Fibroblast of gingiva (primary cell): ENCODE data around the gene CD300E.
A peak's percentile ranks its signal among the peaks of the same experiment; 100 is the strongest.
"Not testable (repeated sequence)": the region's sequence is repeated elsewhere in the genome, so short reads cannot be mapped to it uniquely, and the experiment has no call there.

ENCODE experiments used
- DNase-seq: peaks from one replicate; pipeline ENCODE4 v3.0.0-alpha.2; 2011; ENCODE audit warnings: low read depth

CD300E gene

DNA sequence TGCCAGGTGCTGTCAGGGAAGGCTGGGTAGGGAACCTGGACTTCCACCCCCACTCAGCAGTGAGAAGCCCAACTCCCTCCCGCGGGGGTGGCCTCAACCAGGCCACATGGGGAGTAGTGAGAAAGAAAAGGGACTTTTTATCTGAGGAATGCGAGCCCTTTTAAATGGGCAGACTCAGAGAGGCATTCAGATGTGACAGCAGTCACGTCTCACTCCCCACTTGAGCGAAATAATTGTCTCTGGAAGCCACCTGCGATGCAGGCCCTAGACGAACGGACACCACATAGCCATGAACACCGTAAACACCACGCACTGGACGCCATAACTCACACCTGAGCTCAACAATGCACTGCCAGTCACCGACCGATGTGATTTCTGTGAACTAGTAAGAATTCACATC is 11.9 kb upstream of the CD300E start:
- DNase-seq: no peak

DNA sequence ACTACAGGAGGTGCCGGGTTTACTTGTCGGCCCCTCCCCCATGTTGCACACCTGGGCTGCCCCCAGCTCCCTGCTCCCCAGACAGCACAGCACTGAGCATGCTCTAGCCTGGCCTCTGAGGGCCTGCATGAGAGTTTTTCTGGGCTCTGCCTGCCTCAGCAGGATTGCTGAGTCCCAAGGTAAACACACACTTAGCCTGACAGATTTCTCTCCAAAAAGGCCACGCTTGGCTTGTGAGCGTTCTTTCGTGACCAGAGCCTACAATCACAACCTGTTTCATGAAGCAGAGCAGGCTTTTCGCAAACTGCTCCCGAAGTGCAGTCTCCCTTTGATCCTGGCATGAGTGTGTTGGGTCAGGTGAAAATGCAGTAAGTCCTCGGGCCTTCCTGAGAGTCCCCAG is 9.8 kb upstream of the CD300E start:
- DNase-seq: no peak

DNA sequence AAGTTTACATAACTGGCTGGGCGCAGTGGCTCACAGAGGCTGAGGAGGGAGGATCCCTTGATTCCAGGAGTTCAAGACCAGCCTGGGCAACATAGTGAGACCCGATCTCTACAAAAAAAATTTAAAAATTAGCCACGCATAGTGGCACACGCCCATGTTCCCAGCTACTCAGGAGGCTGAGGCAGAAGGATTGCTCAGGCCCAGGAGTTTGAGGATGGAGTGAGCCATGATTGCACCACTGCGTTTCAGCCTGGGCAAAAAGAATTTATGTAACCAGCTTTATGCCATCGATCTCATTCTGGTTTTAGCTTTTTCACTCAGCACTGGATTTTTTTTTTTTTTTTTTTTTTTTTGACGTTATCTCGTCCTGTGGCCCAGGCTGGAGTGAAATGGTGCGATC is 9.1 kb upstream of the CD300E start:
- DNase-seq: no peak

DNA sequence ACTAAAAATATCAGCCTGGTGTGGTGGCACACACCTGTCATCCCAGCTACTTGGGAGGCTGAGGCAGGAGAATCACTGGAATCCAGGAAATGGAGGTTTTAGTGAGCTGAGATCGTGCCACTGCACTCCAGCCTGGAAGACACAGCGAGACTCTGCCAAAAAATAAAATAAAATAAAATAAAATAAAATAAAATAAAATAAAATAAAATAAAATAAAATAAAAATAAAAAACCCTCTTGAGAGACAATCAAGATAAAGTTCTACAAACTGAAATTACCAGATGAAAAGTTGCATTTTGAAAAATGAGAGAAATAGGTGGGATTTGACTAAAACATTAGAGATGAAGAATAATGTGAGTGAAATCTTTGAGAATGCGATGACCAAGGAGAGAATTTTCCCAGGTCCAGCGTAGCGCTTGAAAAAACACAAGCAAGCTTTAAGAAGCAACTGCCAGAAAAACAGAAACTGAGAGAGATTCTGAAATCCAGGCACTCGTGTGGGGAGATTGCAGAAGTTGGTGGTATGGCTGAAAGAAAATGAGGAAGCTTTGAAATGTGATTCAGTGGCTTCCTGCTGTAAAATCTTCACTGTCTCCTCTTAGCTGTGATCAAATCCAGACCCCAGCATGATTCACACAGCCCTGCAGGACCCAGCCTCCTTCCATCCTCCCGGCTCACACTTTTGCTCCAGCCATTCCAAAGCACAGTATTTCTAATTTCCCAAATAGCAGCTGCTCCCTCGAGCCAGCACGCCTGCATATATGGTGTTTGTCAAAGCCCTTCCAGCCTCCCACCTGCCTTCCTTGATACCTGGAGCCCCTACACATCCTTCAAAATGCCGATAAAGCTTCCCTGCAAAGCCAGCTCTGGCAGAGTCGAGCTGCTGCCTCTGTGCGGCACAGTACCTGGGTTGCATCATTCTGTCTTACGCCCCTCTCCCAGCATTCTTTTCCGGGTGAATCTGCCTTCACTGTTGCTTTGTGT is 8.2 kb upstream of the CD300E start:
- DNase-seq: no peak

DNA sequence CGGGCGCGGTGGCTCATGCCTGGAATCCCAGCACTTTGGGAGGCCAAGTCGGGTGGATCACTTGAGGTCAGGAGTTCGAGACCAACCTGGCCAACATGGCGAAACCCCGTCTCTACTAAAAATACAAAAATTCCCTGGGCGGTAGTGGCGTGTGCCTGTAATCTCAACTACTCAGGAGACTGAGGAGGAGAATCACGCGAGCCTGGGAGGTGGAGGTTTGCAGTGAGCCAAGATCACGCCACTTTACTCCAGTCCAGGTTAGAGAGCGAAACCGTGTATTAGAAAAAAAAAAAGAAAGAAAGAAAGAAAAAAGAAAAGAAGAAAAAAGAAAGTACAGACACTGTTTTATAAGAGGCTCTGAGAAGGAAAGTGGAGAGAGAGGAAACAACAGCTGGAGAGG is 6.7 kb upstream of the CD300E start:
- DNase-seq: not testable (repeated sequence)

DNA sequence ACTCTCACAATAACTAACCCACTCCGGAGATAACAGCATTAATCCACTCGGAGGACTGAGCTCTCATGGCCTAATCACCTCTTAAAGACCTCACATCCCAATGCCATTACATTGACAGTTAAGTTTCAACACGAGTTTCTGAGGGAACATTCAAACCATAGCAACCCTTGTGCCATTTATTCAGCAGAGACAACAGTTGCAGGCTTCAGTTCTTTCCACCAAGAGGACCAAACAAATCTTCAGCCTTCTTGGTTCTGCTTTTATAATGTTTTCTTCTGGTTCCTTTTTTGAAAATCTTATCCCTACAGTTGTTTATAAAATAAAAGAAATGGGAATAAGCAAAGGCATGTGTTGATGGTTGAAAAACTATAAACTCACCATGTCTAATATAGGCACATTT is 2.1 kb upstream of the CD300E start:
- DNase-seq: no peak

DNA sequence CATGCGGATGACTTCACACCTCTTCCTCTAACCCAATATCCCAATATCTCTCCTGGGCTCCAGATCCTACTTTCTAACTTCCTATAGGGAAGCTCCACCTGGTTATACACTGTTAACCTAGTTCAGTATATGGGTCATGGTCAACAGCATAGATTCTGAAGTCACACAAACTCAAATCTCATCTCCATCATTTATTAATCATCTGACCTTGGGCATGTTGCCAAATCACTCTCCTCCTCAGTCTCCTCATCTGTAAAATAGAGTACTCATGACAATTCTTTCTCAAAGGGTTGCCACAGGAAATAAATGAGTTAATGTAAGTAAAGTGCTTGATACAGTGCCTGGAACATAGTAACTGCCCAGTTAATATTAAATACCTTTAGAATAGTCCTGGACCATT is 593 bp upstream of the CD300E start:
- DNase-seq: no peak

DNA sequence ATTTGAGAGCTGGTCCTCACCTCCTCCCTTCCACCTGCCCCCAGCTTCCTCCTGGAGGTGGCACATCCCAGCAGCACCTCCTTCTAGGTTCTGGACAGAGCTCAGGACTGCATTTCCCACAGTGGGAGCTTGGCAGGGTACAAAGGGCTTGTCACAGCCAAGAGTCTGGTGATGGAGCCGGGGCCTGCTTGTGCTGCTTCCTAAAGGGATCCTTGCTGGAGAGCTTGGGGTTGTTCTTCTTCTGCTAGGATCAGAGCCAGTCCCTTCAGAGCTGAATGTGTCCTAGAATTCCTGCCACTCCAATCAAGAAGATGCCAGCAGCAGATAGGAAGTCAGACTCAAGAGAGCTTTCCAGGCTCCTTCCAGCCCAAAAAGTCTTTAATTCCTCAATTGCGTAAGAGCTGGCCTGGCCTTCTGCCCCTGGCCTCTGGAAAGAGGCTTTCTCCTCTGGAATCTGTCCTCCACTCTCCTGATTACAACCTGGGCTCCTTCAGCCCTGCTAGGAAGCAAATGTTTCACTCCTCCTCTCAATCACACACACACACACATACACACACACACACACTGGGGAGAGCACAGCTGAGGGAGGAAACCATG is 4.4 kb downstream of the CD300E start:
- DNase-seq: no peak

DNA sequence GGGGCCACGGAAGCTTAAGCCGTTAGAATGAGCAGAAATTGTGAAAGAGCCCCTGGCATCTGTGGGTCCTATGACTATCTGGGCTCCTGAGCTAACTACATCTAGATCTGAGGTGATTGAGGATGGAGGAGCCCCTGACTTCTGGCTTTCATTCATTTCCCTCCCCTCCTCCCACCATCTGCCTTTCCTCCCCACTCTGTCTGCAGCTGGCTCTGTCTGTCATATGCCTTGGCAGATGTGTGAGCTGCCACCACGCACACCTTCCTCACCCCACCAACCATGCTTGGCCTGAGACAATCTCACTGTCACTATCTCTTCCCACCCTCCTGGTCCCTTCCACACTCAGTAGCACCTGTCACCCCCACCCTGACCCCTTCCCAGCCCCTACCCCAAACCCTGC is 5.1 kb downstream of the CD300E start:
- DNase-seq: no peak

DNA sequence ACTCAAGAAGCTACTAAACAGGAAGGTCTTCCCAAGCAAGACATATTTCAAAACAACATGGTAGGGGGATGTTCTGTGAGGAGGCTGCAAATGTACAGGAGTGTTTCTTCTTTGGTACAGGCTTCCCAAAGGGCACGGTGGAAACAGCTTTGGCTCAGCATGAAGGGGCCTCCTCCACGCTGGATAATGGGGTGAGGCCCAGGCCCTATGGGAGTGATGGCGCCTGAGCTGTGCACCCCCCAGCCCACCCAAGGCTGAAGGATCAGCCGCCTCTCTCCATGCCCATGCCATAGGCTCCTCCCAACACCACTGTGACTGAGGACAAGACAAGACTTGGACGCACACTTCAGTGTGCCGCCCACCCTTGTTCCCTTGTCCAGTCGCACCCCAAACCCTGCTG is 6.8 kb downstream of the CD300E start:
- DNase-seq: no peak

DNA sequence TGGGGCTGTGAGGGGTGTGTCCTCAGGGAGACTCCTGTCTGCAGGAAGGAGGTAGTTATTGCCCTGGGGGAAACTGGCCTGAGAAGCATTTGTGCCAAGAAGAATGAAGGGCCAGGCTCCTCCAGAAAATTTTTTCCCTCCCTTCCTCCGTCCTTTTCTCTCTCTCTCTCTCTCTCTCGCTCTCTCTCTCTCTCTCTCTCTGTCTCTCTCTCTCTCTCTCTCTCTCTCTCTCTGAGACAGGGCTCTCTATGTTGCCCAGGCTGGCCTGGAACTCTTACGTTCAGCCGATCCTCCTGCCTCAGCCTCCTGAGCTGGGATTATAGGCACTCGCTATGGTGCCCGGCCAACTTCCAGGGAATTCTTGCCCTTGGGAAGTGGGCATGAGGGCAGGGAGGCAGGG is 11.5 kb downstream of the CD300E start:
- DNase-seq: no peak

DNA sequence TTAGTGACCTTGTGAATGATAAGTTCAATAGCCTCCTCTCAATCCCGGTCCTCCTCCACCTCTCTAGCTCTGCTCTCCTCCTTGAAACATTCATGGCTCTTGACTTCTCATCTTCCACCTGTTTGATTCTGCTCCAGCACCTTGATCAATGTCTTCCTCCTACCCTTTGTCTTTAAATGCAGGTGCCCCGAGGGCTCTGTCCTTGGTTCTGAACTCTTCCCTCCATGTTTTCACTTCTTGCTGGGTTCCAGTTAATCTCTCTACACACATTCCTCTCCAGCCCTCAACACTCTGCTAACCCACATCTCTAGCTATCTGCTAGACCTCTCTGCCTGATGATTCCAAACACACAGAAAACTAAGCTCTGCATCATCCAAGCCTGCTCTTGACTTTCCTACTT is 13.4 kb downstream of the CD300E start:
- DNase-seq: no peak

DNA sequence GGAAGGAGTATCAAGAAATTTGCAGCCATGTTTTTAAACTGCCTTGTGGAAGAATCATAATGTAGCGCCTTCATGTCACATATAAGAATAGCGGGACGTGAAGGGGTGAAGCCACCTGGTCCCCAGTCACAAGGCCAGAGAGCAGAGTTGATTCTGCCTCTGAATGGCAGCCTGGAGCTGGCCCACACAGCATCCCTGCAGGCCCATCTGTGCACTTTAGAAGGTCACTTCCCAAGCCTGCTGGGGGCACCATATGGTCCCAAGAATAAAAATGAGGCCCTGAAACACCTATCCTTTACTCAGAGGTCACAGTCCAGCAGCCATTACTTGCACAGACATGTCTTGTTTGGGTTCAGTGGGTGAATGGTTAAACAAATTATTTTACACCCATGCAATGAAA is 15.0 kb downstream of the CD300E start:
- no peak for DNase-seq

DNA sequence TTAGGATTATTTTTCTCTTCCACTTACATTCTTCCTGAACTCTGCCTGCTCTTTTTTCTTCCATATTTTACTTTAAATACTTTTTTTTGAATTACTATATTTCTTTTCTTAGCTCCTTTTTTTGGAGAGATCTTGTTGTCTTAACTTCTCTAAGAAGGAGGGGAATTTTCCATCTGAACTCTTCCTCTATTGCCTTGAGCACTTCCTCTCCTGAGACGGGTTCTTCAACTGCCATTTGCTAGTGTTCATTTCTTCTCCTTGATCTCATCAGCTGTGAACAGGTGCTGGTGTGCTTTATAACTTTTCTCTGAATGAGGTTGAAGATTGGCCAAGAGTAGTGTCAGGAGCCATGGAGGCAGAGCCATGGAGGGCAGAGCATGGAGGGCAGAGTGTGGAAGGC is 16.3 kb downstream of the CD300E start:
- DNase-seq: no peak

DNA sequence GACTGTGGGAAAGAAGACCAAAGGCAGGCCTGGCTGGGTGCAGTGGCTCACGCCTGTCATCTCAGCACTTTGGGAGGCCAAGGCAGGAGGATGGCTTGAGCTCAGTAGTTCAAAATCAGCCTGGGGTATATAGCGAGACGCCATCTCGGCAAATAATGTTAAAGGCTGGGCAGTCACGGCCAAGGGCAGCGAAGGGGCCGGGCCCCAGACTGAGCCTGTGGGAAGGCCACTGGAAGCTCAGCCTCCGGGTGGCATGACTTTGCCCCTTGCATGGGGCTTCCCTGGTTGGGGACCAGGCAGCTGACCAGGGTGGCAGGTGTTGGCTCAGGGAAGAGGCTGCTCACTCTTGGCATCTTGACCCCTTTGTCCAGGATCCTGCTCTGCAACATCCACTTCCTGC is 17.5 kb downstream of the CD300E start:
- no peak for DNase-seq

DNA sequence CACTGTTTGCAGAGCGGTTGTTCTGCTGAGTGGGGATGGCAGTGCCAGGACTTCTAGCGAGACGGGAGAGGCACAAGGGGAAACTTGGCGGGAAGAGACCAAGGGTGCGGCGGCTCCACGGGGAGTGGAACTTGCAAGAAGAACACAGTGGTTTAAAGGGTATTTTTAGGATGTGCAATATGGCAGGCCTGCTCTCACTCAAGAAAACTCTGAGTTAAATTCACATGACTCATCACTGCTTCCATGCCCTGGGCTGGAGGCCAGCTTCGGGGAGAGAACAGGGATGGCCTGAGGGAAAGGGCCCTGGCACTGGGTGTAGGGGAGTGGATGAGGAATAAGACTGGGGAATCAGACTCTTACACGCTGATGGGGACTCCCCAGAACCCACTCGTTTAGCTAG is 18.2 kb downstream of the CD300E start:
- DNase-seq: peak; percentile 84

DNA sequence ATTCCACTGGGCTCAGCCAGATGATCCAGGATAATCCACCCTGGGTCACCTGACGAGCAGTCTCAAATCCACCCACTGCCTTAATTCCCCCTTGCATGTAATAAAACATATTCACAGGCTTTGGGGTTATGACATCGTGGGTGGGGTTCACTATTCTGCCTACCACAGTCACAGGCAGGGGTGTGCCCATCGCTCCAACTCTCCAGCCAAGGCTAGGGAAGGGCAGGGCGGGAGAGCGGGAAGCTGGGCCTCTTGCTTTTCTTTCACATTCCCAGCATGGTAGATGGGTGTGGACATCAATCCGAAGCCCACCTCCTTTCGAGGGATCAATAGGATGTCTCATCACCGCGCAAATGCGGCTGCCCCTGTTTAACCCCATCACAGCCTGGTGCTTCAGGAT is 18.8 kb downstream of the CD300E start:
- DNase-seq: no peak

DNA sequence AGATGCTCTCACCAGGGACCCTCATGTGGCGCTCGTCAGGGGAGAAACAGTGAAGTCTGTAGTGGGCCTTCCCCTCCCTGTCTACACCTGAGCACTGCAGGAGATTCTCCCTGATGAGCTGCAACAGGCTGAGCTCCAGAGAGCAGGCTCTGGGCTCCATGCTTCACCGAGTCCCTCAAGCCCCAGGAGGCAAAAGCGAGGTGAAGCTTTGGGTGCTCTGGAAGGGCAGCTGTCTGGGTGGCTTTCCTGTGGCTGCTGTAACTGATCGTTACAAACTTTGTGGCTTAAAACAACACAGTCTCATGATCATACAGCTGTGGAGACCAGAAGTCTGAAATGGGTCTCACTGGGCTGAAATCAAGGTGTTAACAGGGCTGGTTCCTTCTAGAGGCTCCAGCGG is 19.3 kb downstream of the CD300E start:
- no peak for DNase-seq

DNA sequence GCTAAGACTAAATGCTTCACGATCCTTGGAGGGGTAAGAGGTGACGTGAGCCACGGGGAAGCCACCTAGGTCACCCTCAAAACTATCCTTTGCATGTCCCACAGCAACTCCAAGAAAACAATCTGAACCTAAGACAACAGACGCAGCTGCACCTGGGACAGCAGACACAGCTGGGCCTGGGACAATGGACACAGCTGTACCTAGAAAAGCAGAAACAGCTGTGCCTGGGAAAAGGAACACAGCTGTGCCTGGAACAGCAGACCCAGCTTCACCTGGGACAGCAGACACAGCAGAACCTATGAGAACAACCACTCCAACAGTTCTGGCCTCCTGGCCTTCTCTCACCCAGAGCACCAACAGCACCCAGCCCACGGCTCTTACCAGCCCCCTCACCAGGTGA is 19.8 kb downstream of the CD300E start:
- DNase-seq: no peak

DNA sequence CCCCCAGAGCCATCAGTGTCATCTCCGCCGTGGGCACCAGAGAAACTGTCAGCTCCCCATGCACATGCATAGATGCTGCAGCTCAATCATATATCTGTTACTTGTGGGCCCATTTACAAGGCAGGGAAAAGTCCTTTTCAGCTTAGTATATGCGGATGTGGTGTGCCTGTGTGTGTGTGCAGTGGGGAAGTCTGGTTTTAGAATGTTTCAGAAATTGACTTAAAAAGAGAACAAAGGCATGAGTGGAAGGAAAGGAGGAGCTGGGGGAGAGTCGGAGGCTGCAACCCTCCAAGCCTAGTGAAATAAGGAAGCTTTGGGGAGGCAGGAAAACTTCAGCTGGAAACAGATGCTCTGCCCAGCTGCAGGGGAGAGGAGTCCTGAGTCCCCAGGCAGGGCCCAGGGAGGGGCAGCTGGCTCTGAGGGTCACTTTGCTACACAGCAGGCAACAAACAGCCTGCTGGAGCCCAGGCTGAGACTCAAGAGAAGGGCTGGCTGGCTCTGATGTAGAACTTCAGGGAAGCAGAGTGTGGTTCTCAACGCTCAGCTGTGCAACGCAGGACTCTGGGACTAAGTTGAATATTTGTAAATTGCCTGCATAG is 20.4 kb downstream of the CD300E start:
- no peak for DNase-seq

DNA sequence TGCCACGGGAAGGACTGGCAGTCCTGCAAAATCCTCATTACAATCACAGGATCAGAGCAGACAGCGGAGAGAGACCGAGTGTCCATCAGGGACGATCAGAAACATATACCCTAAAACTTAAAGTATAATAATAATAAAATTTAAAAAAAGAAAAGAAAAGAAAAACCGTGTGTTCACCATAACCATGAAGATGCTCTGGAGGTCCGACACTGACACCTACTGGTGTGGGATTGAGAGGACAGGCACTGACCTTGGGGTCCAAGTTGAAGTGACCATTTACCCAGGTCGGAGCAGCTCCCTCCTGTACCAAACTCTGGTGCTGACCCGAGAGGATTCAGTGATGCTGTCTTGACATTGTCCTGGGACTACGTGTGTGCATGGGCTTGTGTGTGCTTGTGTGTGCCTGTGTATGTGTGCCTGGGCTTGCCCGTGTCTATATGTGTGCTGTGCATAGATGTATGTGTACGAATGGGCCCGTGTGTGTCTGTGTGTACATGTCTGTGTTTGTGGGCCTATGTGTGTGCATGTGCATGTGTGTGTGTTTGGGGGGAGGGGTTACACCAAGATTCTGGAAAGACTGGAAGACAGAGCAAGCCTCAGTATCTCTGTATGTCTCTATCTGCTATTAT is 21.5 kb downstream of the CD300E start:
- peak; percentile 23 for DNase-seq

DNA sequence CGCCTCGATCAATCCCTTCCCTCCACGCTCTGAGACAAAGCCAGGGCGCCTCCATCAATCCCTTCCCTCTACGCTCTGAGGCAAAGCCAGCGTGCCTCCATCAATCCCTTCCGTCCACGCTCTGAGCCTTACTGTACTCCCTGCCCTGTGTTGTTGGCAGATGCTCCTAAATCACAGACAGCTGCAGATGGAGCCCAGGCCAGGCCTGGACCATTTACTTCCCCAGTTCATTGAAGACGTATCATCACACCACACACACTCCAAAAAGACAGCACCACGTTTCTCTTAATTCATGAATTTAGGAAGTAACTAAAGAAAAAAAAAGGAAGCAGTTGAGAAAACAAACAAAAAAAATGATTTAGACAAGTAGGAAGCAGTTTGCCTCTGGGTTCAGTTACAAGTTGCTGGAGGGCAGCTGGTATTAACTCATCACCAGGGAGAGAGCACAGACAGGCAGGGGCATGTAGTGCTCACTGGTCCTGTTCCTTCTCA is 24.0 kb downstream of the CD300E start:
- no peak for DNase-seq

DNA sequence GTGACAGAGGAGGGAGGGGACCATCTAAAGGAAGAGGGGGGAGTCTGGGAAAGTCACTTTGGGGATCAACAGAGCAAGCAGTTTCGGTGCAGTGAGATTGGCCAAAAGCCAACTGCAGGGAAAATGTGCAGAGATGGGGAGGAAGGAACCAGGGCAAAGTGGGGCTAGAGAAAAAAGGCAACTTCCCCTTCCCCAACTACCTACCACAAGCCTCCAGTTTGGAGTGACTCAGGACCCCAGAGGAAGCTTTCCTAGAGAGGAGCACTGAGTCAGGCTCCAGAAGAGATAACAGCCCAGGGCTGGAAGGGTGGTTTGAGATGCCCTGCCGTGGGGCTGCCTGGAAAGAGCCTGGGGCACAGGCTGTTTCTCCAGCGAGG is 24.5 kb downstream of the CD300E start:
- no peak for DNase-seq
